Endothelial cell of umbilical vein (primary cell): ENCODE data around the gene COG5.

Source experiments
- FOS ChIP-seq: IDR thresholded peaks from 2 replicates; pipeline ENCODE4 v1.6.1; 2011; ENCODE audit warnings: mild to moderate bottlenecking, low read length, moderate library complexity, borderline replicate concordance; ENCODE audit not compliant: insufficient read depth
- POLR2A ChIP-seq: IDR thresholded peaks from 2 replicates; pipeline ENCODE4 v1.6.1; 2012; ENCODE audit warnings: low read depth, mild to moderate bottlenecking, control low read depth, low read length
- TF ChIP-seq, protein P1 (sequence below), 2 donors: IDR thresholded peaks; 1 replicate in 1 of 2; 2 replicates in 1 of 2; pipeline ENCODE4 v1.5.1; 2011; ENCODE audit warnings: low read length in 2 of 2, mild to moderate bottlenecking in 2 of 2, moderate library complexity in 2 of 2, control low read depth in 1 of 2, inconsistent platforms in 1 of 2, low read depth in 1 of 2; ENCODE audit not compliant: insufficient read depth in 1 of 2; ENCODE audit errors: extremely low read depth in 1 of 2

DNA sequence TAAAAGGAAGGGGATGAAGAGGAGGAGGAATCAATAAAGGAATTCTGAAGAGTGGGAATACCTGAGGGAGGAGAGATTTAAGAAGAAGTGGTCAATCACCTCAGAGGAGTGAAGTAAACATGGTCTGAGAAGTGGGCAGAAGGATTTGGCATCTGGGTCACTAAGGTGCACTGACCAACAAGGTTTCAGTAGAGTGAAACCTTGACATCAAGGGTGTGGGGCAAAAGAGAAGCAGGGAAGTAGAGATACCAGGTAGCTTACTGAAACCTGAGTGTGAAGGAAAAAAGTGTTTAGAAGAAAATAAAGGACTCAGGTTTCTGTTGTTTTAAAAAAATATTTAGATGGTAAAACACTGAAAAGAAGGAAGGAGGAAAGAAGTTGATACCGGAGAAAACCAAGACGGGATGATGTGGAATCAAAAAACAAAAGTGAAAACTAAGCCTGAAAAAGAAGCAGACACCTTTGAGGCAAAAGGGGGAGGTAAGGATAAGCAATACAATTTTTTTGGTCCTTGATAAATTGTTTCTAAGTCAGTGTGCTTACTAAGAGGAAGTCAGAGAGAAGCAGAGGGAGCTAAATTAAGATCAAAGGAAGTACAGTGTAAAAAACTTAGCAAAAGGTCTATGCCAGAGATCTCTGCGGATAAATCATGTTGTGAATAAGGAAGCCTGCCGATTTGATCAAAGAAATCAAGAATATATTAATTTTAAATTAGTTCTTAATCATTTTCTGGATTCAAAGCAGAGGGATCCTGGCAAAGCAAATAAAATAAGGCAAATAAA lies 231.0 kb downstream of the COG5 start:
- TF ChIP-seq FOS, result no peak
- TF ChIP-seq, protein P1, sequence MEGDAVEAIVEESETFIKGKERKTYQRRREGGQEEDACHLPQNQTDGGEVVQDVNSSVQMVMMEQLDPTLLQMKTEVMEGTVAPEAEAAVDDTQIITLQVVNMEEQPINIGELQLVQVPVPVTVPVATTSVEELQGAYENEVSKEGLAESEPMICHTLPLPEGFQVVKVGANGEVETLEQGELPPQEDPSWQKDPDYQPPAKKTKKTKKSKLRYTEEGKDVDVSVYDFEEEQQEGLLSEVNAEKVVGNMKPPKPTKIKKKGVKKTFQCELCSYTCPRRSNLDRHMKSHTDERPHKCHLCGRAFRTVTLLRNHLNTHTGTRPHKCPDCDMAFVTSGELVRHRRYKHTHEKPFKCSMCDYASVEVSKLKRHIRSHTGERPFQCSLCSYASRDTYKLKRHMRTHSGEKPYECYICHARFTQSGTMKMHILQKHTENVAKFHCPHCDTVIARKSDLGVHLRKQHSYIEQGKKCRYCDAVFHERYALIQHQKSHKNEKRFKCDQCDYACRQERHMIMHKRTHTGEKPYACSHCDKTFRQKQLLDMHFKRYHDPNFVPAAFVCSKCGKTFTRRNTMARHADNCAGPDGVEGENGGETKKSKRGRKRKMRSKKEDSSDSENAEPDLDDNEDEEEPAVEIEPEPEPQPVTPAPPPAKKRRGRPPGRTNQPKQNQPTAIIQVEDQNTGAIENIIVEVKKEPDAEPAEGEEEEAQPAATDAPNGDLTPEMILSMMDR (IDR thresholded peaks at IDR 0.05; ENCODE audit: extremely low read depth in 1 of 2, insufficient read depth in 1 of 2, low read depth in 1 of 2, low read length in 2 of 2), result no peak
- no peak for TF ChIP-seq POLR2A
